ENCODE data around the gene NETO2.

NETO2 gene

GRCh38 chr16:47052666-47053640, 90.8 kb downstream of the NETO2 start:
- TF ChIP-seq POLR2AphosphoS5 (IDR thresholded peaks at IDR 0.05; ENCODE audit: low read depth, low read length) (no peak), SIN3A (IDR thresholded peaks at IDR 0.05; ENCODE audit: borderline replicate concordance, insufficient read depth, low read length) (no peak), TAF1 (IDR thresholded peaks at IDR 0.05; ENCODE audit: borderline replicate concordance, insufficient read depth, low read length) (no peak), REST (IDR thresholded peaks at IDR 0.05; ENCODE audit: insufficient read depth in 1 of 2, low read depth in 2 of 2, low read length in 2 of 2) (no peak), FOXP2 (optimal IDR thresholded peaks at IDR 0.05; ENCODE audit: borderline replicate concordance, extremely low read depth, extremely low read length, insufficient read depth) (no peak)

- TF ChIP-seq TAF1 (IDR thresholded peaks at IDR 0.05; ENCODE audit: borderline replicate concordance, insufficient read depth, low read length) (no peak), POLR2AphosphoS5 (IDR thresholded peaks at IDR 0.05; ENCODE audit: low read depth, low read length) (no peak), REST (IDR thresholded peaks at IDR 0.05; ENCODE audit: insufficient read depth in 1 of 2, low read depth in 2 of 2, low read length in 2 of 2) (no peak), FOXP2 (optimal IDR thresholded peaks at IDR 0.05; ENCODE audit: borderline replicate concordance, extremely low read depth, extremely low read length, insufficient read depth) (no peak), SIN3A (IDR thresholded peaks at IDR 0.05; ENCODE audit: borderline replicate concordance, insufficient read depth, low read length) (no peak)
These were observed 92.7 kb downstream of the NETO2 start for GRCh38 chr16:47051031-47051430.

- TF ChIP-seq REST (IDR thresholded peaks at IDR 0.05; ENCODE audit: insufficient read depth in 1 of 2, low read depth in 2 of 2, low read length in 2 of 2), result no peak
- no peak for TF ChIP-seq SIN3A (IDR thresholded peaks at IDR 0.05; ENCODE audit: borderline replicate concordance, insufficient read depth, low read length)
- no peak for TF ChIP-seq POLR2AphosphoS5 (IDR thresholded peaks at IDR 0.05; ENCODE audit: low read depth, low read length)
- no peak for TF ChIP-seq FOXP2 (optimal IDR thresholded peaks at IDR 0.05; ENCODE audit: borderline replicate concordance, extremely low read depth, extremely low read length, insufficient read depth)
- TF ChIP-seq TAF1 (IDR thresholded peaks at IDR 0.05; ENCODE audit: borderline replicate concordance, insufficient read depth, low read length), result no peak
These were observed 93.7 kb downstream of the NETO2 start for GRCh38 chr16:47049901-47050583.

- TF ChIP-seq SIN3A (IDR thresholded peaks at IDR 0.05; ENCODE audit: borderline replicate concordance, insufficient read depth, low read length), result no peak
- TF ChIP-seq TAF1 (IDR thresholded peaks at IDR 0.05; ENCODE audit: borderline replicate concordance, insufficient read depth, low read length), result no peak
- TF ChIP-seq FOXP2 (optimal IDR thresholded peaks at IDR 0.05; ENCODE audit: borderline replicate concordance, extremely low read depth, extremely low read length, insufficient read depth), result no peak
- no peak for TF ChIP-seq POLR2AphosphoS5 (IDR thresholded peaks at IDR 0.05; ENCODE audit: low read depth, low read length)
- TF ChIP-seq REST (IDR thresholded peaks at IDR 0.05; ENCODE audit: insufficient read depth in 1 of 2, low read depth in 2 of 2, low read length in 2 of 2), result no peak
These were observed 96.1 kb downstream of the NETO2 start for GRCh38 chr16:47047524-47048203.
